ENCODE data around the gene PTH2. TPM values are rescaled to one million over a fixed set of nuclear protein-coding genes. Genes with fewer than 3 reads are reported as not detected.

Gene PTH2
- polyA plus RNA-seq, 3 donors from 2014 or later, result not detected

- Mint-ChIP-seq H3K27ac (peak overlapping the region in 5 of 6 donors; percentile 0 to 84 (median 54)), H3K27me3 (ENCODE audit: low read depth in 3 of 3) (peaks cover 4 to 9% (median 8%) of the 10 kb centered on the region in 3 donors), H3K9me3 (peaks cover 0 to 1% (median 0%) of the 10 kb centered on the region in 6 donors), H3K4me3 (peak overlapping the region in 3 of 5 donors; percentile 19 to 33 (median 19)), H3K4me1 (peaks cover 12 to 14% of the 10 kb centered on the region in 2 donors), H3K36me3 (peaks cover 0 to 4% (median 0%) of the 10 kb centered on the region in 3 donors)
- DNase-seq, result no peak
These were observed 13.7 kb downstream of the PTH2 start for GRCh38 chr19:49409441-49410029.

DNA sequence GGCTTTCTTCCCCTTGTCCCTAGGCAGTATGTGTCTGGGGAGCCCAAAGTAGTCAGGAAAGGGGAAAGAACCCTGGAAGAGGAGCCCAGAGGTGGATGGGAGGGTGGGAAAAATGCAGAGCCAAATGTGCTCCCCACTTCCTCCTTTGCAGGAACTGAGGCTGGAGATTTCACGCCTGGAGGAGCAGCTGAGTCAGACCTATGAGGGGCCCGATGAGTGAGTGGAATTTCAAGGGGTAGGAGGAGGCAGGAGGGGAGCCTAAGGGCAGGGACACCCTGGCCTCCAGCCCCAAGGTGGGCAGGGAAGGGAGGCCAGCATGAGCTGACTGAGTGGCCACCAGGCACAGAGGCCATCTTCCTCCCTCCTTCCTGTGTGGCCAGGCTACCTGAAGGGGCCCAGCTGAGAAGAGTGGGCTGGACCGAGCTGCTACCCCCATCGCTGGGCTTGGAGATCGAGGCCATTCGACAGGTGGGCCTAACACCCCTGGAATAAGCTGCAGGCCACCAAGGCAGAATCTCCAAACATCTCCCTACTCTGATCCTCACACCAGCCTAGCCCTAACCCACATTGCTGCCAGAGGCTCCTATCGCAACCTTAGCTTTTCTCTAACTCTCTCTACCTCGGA, 14.3 kb downstream of the PTH2 start:
- Mint-ChIP-seq H3K36me3 (peaks cover 0 to 4% (median 0%) of the 10 kb centered on the region in 3 donors), H3K9me3 (peaks cover 0 to 1% (median 0%) of the 10 kb centered on the region in 6 donors), H3K4me1 (peaks cover 12 to 14% of the 10 kb centered on the region in 2 donors), H3K4me3 (peak overlapping the region in 1 of 5 donors; percentile 33), H3K27ac (peak overlapping the region in 4 of 6 donors; percentile 0 to 79 (median 47)), H3K27me3 (ENCODE audit: low read depth in 3 of 3) (peaks cover 4 to 9% (median 8%) of the 10 kb centered on the region in 3 donors)
- no peak for DNase-seq

GRCh38 chr19:49407482-49408015, 15.7 kb downstream of the PTH2 start:
- peaks cover 0 to 4% (median 0%) of the 10 kb centered on the region in 3 donors for H3K36me3 Mint-ChIP-seq
- H3K27me3 Mint-ChIP-seq (ENCODE audit: low read depth in 3 of 3), result peaks cover 4 to 9% (median 5%) of the 10 kb centered on the region in 3 donors
- H3K4me1 Mint-ChIP-seq, result peaks cover 12 to 14% of the 10 kb centered on the region in 2 donors
- peaks cover 0 to 1% (median 0%) of the 10 kb centered on the region in 6 donors for H3K9me3 Mint-ChIP-seq
- H3K4me3 Mint-ChIP-seq, result no peak overlapping the region
- no peak for DNase-seq
- H3K27ac Mint-ChIP-seq, result peak overlapping the region in 2 of 6 donors; percentile 19 to 42

DNA sequence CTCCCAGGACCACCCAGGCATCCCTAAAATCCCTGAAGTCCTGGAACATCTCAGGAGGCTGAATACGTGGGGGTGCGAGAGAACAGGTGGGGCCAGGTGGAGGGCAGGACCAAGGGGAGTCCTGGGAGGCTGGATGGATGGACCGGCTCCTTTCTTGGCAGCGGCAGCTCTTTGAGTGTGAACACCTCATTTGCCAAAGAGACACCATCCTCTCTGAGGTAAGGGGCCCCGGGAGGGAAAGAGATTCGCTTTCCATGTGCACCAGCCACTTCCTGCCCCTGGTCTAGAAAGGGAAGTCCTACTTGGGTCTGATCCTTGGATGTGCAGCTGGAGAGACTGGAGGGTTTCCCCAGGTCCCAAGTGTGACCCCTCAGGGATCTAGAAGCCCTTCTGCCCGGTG, 16.2 kb downstream of the PTH2 start:
- H3K4me1 Mint-ChIP-seq, result peaks cover 12 to 14% of the 10 kb centered on the region in 2 donors
- no peak for DNase-seq
- H3K27me3 Mint-ChIP-seq (ENCODE audit: low read depth in 3 of 3), result peaks cover 3 to 10% (median 4%) of the 10 kb centered on the region in 3 donors
- no peak overlapping the region for H3K27ac Mint-ChIP-seq
- H3K9me3 Mint-ChIP-seq, result peaks cover 0 to 1% (median 0%) of the 10 kb centered on the region in 6 donors
- no peak overlapping the region for H3K4me3 Mint-ChIP-seq
- peaks cover 0 to 4% (median 0%) of the 10 kb centered on the region in 3 donors for H3K36me3 Mint-ChIP-seq

GRCh38 chr19:49403404-49404187, 19.6 kb downstream of the PTH2 start:
- no peak for DNase-seq
- no peak overlapping the region for H3K27ac Mint-ChIP-seq
- H3K4me3 Mint-ChIP-seq, result no peak overlapping the region
- H3K27me3 Mint-ChIP-seq (ENCODE audit: low read depth in 3 of 3), result peaks cover under 1 to 4% (median 2%) of the 10 kb centered on the region in 3 donors
- H3K4me1 Mint-ChIP-seq, result peaks cover 0 to under 1% of the 10 kb centered on the region in 2 donors
- H3K36me3 Mint-ChIP-seq, result peaks cover 0 to 4% (median 0%) of the 10 kb centered on the region in 3 donors
- peaks cover 0 to 1% (median 0%) of the 10 kb centered on the region in 6 donors for H3K9me3 Mint-ChIP-seq

GRCh38 chr19:49400029-49400428, 23.2 kb downstream of the PTH2 start:
- H3K4me1 Mint-ChIP-seq, result no peaks in the 10 kb centered on the region
- no peak for DNase-seq
- H3K36me3 Mint-ChIP-seq, result no peaks in the 10 kb centered on the region
- peaks cover 0 to 5% (median 2%) of the 10 kb centered on the region in 3 donors for H3K27me3 Mint-ChIP-seq (ENCODE audit: low read depth in 3 of 3)
- no peaks in the 10 kb centered on the region for H3K9me3 Mint-ChIP-seq
- H3K27ac Mint-ChIP-seq, result no peak overlapping the region
- H3K4me3 Mint-ChIP-seq, result no peak overlapping the region

DNA sequence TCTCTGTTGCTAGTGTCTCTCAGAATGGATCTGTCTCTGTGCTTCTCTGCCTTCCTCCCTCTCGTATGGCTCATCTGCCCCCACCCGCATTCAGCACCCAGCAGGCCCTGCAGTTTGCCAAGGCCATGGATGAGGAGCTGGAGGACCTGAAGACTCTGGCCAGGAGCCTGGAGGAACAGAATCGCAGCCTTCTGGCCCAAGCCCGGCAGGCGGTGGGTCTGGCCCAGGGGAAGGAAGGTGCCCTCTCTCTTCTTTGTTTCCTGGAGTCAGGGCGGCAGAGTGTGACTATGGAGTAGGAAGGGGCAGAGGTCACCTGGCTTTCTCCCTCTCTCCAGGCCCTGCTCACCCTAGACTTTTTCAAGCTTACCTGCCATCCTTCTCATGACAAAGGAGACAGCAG, 24.3 kb downstream of the PTH2 start:
- no peaks in the 10 kb centered on the region for H3K9me3 Mint-ChIP-seq
- no peak overlapping the region for H3K27ac Mint-ChIP-seq
- no peaks in the 10 kb centered on the region for H3K4me1 Mint-ChIP-seq
- H3K36me3 Mint-ChIP-seq, result no peaks in the 10 kb centered on the region
- H3K27me3 Mint-ChIP-seq (ENCODE audit: low read depth in 3 of 3), result peaks cover 0 to 7% (median 2%) of the 10 kb centered on the region in 3 donors
- DNase-seq, result no peak
- no peak overlapping the region for H3K4me3 Mint-ChIP-seq

DNA sequence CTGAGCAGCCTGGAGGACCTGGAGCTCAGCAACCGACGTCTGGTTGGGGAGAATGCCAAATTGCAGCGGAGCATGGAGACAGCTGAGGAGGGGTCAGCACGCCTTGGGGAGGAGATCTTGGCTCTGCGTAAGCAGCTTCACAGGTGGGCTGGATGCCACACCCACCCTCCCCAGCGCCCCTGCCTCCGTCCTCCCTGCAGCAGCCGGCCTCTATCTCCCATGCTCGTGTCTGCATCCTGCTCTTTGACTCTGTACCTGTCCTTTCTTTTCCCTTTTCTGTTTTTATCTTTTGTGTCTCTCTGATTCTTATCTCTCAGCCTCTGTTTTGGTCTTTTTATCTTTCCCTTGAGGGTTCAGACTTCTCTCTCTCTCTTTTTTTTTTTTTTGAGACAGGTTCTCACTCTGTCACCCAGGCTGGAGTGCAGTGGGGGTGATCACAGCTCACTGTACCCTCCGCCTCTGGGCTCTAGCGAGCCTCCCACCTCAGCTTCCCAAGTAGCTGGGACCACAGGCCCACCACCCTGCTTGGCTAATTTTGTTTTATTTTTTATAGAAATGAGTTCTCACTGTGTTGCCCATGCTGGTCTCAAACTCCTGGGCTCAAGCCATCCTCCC, 25.1 kb downstream of the PTH2 start:
- Mint-ChIP-seq H3K36me3 (no peaks in the 10 kb centered on the region), H3K27me3 (ENCODE audit: low read depth in 3 of 3) (peaks cover 0 to 8% (median 2%) of the 10 kb centered on the region in 3 donors)

DNA sequence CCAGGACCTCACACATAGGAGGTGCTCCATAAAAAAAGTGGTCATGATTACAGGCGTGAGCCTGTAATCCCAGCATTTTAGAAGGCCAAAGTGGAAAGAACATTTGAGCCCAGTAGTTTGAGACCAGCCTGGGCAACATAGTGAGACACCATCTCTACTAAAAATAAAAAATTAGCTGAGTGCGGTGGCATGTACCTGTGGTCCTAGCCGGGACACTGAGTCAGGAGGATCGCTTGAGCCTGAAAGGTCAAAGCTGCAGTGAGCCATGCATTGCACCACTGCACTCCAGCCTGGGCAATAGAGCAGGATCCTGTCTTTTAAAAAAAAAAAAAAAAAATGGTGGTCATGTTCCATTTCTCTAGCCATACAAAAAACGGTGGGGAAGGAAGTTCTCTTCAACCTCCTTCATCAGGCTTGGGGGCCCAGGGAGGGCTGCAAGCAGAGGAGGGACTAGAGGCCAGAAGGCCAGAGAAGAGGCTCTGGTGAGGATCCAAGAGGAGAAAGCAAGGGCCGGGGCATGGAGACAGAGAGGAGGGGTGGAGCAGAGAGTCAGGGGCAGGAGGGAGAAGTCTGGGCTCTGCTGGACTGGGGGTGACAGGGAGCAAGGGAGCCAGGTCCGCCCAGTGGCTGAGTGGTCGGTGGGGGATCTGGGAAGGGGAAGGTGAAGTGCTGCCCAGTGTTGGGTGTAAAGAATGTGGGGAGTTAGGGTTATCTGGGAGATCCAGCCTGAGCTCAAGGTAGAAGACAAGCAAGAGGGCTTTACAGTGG, 26.3 kb downstream of the PTH2 start:
- DNase-seq, result no peak
- H3K36me3 Mint-ChIP-seq, result no peaks in the 10 kb centered on the region
- H3K4me3 Mint-ChIP-seq, result no peak overlapping the region
- H3K4me1 Mint-ChIP-seq, result peaks cover 4 to 5% of the 10 kb centered on the region in 2 donors
- peaks cover 0 to 11% (median 2%) of the 10 kb centered on the region in 3 donors for H3K27me3 Mint-ChIP-seq (ENCODE audit: low read depth in 3 of 3)
- no peak overlapping the region for H3K27ac Mint-ChIP-seq
- H3K9me3 Mint-ChIP-seq, result no peaks in the 10 kb centered on the region

More for the DNA sequence above, 25.1 kb downstream of the PTH2 start:
- DNase-seq, result no peak
- H3K27ac Mint-ChIP-seq, result no peak overlapping the region
- H3K4me3 Mint-ChIP-seq, result no peak overlapping the region
- H3K4me1 Mint-ChIP-seq, result no peaks in the 10 kb centered on the region
- no peaks in the 10 kb centered on the region for H3K9me3 Mint-ChIP-seq

DNA sequence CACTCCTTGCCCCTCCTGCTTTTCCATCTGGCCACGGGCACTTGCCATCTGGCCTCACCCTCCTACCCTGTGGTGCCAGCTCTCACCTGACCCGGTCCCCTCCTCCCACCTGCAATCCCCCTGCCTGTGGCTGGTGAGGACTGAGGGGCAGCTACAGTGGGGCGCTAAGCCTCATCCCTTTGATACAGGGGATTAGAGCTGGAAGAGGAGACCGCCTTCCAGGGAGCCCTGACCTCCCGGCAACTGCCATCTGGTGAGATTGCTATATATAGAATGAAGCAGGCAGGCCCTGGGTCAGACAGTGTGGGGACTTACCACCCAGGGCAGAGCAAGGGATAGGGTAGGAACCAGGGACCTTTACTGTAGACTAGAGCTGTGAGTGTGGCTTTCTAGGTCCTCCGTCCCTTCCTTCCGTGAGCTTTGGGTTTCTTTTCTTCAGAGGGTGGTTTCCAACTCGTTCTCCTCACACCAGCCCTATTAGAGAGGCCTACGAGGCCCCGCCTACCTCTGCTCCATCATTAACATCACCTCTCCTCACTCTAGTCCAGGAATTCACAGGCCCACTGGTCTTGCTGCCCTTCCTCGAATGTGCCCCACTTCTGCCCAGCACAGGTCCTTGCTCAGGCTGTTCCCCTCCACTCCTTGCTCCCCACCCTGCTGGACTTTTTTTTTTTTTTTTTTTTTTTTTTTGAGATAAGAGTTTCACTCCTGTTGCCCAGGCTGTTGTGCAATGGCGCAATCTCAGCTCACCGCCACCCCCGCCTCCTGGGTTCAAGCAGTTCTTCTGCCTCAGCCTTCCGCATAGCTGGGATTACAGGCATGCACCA, 27.4 kb downstream of the PTH2 start:
- no peaks in the 10 kb centered on the region for H3K36me3 Mint-ChIP-seq
- H3K4me1 Mint-ChIP-seq, result peaks cover 10 to 15% of the 10 kb centered on the region in 2 donors
- H3K27me3 Mint-ChIP-seq (ENCODE audit: low read depth in 3 of 3), result peaks cover 0 to 12% (median 2%) of the 10 kb centered on the region in 3 donors
- no peaks in the 10 kb centered on the region for H3K9me3 Mint-ChIP-seq
- no peak for DNase-seq
- H3K4me3 Mint-ChIP-seq, result no peak overlapping the region
- no peak overlapping the region for H3K27ac Mint-ChIP-seq

- H3K9me3 Mint-ChIP-seq, result no peaks in the 10 kb centered on the region
- H3K27me3 Mint-ChIP-seq (ENCODE audit: low read depth in 3 of 3), result peaks cover 0 to 15% (median 2%) of the 10 kb centered on the region in 3 donors
- H3K4me3 Mint-ChIP-seq, result no peak overlapping the region
- H3K4me1 Mint-ChIP-seq, result peaks cover 12 to 15% of the 10 kb centered on the region in 2 donors
- no peak for DNase-seq
- H3K27ac Mint-ChIP-seq, result no peak overlapping the region
- no peaks in the 10 kb centered on the region for H3K36me3 Mint-ChIP-seq
These were observed 29.4 kb downstream of the PTH2 start for GRCh38 chr19:49393881-49394280.
